RPMI7951 (cell line): Measurements from ENCODE around the gene CAPNS2. TPM values are rescaled to one million over a fixed set of nuclear protein-coding genes. Genes with fewer than 3 reads are reported as not detected.
"Not testable (repeated sequence)": the region's sequence is repeated elsewhere in the genome, so short reads cannot be mapped to it uniquely, and the experiment has no call there.

ENCODE experiments used
- DNase-seq: peaks from one replicate; pipeline ENCODE4 v3.0.0-alpha.2; 2012; ENCODE audit warnings: low read depth
- total RNA-seq: library from RNA; depleted of rRNA; stranded (reverse); fragments of >200 nt; shearing (Covaris generic); gene quantifications from 2 replicates; pipeline ENCODE4 v1.2.3, GENCODE V29; 2014; rRNA removed

Gene CAPNS2
- total RNA-seq, 1 experiment from 2014 or later: 0.60 TPM

GRCh38 chr16:55568207-55568606 lies 1.7 kb downstream of the CAPNS2 start:
- no peak for DNase-seq

DNA sequence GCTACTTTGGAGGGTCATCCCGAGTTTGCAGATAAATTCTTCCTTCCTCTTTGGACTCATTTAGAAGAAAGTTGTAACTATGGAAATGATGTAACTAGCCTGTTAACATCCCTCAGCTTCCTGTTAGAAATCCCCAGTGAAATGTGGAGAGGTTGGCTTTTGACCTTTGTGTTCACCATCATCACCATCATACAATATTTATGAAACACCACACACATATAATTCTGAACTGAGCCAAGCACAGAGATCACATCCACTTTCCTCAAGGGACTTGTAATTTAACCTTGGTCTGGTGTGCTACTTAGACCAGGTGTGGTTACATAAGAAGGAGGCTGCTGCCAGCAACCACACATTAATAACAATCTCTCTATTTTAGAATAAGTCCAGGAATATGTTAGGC lies 2.5 kb downstream of the CAPNS2 start:
- DNase-seq: no peak

GRCh38 chr16:55570159-55570558 lies 3.7 kb downstream of the CAPNS2 start:
- DNase-seq: no peak

GRCh38 chr16:55571191-55571897 lies 4.9 kb downstream of the CAPNS2 start:
- no peak for DNase-seq

DNA sequence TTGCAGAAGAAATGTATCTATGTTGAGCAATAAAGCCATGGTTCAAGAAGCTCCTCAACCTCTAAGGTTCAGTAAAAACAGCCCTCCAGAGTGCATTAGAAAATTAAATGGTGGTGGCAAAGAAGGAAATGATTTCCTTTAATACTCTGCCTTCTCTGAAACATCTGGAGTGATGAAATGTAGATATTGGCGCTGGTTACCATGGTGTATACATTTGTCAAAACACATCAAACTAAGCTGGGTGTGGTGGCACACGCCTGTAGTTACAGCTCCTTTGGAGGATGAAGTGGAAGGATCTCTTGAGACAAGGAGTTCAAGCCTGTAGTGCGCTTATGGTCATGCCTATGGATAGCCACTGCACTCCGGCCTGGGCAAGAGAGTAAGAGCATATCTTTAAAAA lies 6.0 kb downstream of the CAPNS2 start:
- DNase-seq: no peak

DNA sequence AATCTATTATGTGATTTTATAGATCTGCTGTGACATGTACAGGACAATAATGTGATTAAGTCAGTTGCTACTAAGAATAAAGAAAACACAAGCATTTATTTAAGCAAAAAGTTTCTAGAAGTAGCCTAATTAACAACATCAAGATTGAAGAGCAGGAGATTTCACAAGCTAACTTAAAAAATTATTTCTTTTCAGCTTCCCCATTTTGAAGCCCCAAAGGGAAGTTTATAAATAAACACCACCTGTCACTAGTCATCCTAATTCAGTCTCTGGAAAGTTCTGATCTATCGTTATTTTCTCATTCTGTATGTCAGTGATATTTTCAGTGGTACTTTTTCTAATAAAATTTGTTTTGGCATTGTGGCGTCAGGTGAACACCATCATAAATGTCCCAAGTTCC lies 8.3 kb downstream of the CAPNS2 start:
- DNase-seq: no peak

DNA sequence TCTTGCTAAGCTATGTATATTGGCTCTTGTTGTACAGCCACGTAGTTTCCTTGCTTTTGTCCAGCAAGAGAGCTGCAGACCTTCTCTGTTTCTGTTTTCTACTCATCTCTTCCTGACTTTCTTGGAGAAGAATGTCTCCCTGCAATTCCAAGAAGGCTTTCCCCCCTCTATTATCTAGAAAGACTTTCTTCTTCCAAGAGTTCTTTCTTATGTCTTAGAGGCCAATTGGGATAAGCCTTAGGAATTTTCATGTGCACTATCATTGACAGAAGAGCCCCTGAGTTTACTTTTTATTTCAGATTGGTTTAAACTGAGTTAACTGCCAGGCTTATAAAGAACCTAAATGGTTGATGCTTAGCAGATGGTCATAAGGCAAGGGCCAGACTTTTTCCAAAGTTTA lies 9.0 kb downstream of the CAPNS2 start:
- DNase-seq: no peak

GRCh38 chr16:55576384-55576783 lies 9.9 kb downstream of the CAPNS2 start:
- DNase-seq: no peak

DNA sequence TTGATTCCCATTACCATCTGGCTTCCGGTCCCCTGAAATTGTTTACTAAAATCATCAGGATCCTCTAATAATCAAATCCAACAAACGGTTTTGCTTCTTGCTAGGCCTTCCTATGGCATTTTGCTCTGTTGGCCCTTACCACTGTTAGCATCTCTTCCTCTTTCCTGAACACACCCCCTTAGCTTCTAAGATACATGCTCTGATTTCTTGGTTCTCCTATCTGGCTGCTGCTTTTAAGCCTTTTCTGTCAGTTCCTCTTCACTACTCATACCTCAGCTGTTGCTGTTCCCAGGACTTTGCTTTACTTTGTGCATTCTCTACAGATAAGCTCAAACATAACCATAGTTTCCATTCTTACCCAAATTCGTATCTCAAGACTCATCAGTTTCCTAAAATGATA lies 11.4 kb downstream of the CAPNS2 start:
- no peak for DNase-seq

- no peak for DNase-seq
Measured at GRCh38 chr16:55585631-55586030, 19.1 kb downstream of the CAPNS2 start.

DNA sequence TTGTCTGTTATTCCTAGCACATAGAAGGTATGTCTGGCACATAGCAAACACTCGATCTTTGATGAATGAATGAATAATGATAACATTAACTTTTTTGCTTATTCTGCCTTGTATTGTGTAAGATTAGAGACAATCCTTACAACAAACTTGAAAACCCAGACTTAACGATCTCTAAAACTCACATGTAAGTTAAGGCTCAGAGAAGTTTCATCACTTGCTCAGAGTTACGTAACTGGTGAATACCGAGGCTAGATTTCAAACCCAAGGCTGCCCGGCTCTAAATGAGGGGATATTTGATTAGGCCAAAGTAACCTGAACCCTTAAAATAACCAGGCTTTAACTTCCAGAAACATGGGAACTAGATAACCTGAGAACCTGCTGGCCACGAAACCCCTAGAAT lies 22.3 kb downstream of the CAPNS2 start:
- no peak for DNase-seq

DNA sequence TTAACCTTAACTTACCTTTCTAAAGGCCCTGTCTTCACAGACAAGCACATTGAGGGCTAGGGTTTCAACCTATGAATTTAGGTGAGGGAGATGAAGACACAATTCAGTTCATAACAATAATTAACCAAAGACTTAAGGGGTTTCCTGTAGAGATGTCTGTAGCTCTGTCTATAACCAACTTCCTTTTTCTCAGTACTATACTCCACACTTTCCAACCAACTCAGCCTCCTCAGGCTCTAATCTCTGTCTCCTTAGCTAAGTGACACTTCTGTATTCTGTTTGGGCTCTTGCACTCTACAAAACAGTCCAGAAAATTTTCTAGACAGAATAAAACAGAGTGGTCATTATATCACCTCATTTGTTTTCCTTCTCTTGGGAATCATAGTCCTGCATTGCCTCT lies 25.8 kb downstream of the CAPNS2 start:
- DNase-seq: no peak

GRCh38 chr16:55597928-55598327 lies 31.4 kb downstream of the CAPNS2 start:
- no peak for DNase-seq

- no peak for DNase-seq
Measured at GRCh38 chr16:55605754-55606336, 39.4 kb downstream of the CAPNS2 start.

- no peak for DNase-seq
Measured at GRCh38 chr16:55613613-55614335, 47.3 kb downstream of the CAPNS2 start.

DNA sequence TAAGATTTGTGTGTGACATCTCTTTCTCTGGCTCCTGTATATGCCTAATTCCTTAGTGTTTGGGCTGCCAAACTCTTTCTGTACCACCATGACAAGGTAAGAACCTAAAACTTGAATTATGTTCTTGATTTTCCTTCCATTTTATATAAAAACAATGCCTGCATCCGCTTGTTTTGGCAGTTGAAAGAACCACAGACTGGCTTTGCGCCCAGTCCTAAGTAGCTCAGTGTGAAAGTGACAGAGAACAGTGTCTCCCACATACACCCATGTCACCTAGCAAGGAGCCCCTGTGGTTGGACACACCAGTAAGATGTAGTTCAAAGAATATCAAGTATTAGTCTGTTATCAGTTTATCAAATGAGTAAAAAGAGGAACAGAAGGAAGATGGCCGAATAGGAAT lies 48.6 kb downstream of the CAPNS2 start:
- no peak for DNase-seq

GRCh38 chr16:55615670-55616069 lies 49.2 kb downstream of the CAPNS2 start:
- DNase-seq: not testable (repeated sequence)

Other genes with a start within 250 kb of the CAPNS2 start
- gene IRX6, start 242.5 kb upstream of the CAPNS2 start, total RNA-seq: not detected in 2 replicates
- gene MMP2, start 87.5 kb upstream of the CAPNS2 start, total RNA-seq: 667 and 839 TPM in 2 replicates
- gene LPCAT2, start 57.6 kb upstream of the CAPNS2 start, total RNA-seq: 76.9 and 80.5 TPM in 2 replicates
- gene SLC6A2, start 89.3 kb downstream of the CAPNS2 start, total RNA-seq: 0.10 TPM in 1 of 2 replicates, not detected in the other